Hepatocyte (in vitro differentiated cells): ENCODE results near the gene TMED5.

ENCODE experiments used
- EZH2 ChIP-seq: fragments of 200-600 bp; sonication (generic); IDR thresholded peaks from 2 replicates; pipeline ENCODE4 v1.6.1; 2016; ENCODE audit warnings: antibody characterized with exemption, mild to moderate bottlenecking, borderline replicate concordance
- EZH2phosphoT487 ChIP-seq: fragments of 200-600 bp; sonication (generic); IDR thresholded peaks from one replicate; pipeline ENCODE4 v1.6.1; 2018; ENCODE audit warnings: antibody characterized with exemption, mild to moderate bottlenecking, low read depth, moderate library complexity; ENCODE audit not compliant: unreplicated experiment, severe bottlenecking

- TF ChIP-seq EZH2 (no peak), EZH2phosphoT487 (no peak)
These were observed 20.9 kb downstream of the TMED5 start for GRCh38 chr1:93159337-93159736.
